NCI-H774 (cell line): ENCODE measurements around the gene KLHDC7B.
"Not testable (repeated sequence)": the region's sequence is repeated elsewhere in the genome, so short reads cannot be mapped to it uniquely, and the experiment has no call there.

Experiments
- DNase-seq: peaks from one replicate; lab custom pipeline; 2025; lab: John Stamatoyannopoulos, UW

KLHDC7B gene

DNA sequence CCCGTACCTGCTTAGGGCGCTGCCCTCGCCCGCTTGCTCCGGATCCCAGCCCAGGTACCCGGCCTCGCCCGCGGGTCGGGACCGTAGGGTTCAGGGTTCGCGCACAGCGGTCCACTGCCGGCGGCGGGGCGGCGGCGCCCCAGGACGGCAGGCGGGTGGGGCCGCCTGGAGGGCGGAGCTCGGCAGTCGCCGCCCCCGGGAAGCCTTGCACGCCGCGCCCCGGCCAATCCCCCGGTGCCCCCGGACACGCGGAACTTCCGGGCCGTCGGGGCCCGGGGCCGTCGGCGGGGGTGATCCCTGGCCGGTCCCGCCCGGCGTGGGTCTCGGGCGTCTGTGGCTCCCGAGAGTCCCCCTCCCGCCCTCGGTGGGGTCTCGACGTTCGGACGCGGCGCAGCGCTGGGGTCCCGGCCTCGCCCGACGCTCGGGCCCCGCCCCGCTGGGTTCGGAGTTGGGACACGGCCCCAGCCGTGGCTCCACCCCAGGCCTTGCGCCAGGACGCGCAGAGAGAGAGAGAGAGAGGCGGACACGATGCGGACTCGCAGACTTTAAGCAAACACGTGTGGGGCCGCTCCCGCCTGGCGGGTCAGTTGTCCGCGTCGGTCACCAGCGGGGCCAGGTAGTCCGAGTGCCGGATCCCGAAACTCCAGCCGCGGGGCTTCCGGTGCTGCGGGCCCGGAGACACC is 15.7 kb upstream of the KLHDC7B start, which contains the start of gene TYMP:
Gene TYMP (minus strand): TSS at position 116 of the 683 bp plus-strand sequence. CDS start 303 bp downstream, outside the sequence.
- DNase-seq, result peak; percentile 45

DNA sequence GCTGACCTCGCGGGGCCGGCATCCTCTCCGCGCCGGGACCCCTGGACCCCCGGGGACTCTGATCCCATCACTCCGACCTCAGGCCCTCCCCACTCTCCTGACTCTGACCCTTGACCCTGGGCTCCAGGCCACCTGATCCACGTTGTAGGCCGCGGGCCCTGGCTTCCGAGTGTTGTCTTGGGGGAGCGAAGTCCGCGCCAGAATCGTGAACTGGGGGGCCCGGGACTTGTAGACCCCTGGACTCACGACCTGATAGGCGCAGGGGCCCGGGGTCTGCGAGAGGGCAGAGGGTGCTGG is 15.2 kb upstream of the KLHDC7B start:
- no peak for DNase-seq

DNA sequence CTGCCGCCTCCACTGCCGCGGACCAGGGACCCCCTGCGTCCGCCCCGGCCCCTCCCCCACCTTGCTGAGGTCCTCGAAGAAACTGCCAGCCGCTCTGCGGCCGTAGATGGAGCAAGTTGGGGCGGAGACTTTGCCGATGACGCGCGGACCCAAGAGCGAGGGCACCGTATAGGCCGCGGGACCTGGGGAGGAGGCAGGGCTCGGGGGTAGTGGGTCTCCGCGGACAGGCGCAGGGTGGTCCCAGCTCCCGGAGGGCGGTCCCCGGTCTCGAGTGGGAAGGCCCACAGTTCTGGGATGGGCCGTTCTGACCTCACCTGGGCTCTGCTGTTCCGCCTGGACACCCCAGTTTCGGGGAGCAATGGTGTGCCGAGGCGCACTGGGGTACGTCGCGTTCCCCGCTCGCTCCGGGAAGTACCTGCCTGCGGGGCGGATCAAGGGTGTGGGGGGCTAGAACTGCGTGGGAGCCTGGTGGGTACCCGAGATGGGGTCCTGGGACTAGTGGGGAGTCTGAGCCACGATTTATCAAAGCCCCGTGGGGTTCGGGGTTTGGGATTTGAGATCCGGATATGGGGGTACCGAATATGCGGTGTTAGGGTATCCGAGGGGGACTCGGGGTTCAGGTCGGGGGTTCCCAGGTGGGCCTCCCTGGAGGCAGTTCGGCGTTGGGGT is 14.7 kb upstream of the KLHDC7B start:
- DNase-seq, result peak; percentile 43

DNA sequence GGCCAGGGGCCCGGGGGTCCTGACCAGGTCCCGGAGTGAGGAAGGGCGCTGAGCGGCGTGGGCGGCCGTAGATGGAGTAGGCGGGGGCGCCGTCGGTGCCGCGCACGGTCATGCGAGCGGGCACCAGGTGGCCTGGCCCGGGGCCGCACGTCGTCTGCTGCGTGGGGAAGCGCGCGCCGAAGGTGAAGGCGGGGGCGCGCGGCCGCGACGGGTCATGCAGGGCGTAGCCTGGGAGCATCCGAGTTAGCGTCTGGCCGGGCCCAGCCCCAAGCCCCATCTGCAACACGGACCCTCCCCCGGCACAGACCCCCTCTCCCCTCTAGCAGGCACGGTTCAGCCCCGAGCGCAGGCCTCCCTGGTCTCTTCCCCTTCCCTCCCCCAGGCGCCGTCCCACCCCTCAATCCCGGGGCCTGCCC is 14.1 kb upstream of the KLHDC7B start:
- DNase-seq, result peak; percentile 24

DNA sequence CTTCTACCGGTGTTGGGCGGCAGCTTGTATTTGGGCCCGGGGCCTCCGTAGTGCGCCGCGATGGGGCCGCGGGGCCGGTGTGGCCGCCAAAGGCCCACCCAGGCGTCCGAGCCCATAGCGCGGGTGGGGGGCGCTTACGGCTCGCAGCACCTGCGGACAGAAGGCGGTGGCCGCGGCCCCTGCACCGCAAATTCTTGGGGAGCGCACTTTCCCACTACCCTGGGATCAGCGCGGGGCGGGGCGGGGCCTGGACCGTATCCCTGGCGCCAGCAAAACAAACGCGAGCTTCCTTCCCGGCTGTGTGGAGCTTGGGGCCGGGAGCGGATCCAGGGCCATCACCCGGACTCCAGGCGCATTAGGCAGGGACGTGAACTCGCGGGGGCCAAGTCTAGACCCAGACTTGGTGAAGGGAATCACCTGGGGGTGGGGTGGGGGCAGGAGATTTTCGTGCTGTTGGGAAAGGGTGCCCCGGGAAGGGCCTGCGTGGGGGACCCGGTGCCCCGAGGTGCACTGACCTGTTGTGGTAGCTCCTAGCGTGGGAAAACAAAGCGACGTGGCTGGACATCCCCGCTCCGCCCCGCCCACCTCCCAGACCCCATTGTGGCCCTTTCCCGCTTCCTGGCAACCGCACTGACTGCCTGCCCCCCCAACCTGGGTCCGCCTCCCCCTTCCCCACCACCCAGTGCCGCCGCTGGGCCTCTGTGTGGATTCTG is 13.6 kb upstream of the KLHDC7B start:
- no peak for DNase-seq

- DNase-seq, result no peak
These were observed 12.6 kb upstream of the KLHDC7B start for GRCh38 chr22:50532824-50533796.

DNA sequence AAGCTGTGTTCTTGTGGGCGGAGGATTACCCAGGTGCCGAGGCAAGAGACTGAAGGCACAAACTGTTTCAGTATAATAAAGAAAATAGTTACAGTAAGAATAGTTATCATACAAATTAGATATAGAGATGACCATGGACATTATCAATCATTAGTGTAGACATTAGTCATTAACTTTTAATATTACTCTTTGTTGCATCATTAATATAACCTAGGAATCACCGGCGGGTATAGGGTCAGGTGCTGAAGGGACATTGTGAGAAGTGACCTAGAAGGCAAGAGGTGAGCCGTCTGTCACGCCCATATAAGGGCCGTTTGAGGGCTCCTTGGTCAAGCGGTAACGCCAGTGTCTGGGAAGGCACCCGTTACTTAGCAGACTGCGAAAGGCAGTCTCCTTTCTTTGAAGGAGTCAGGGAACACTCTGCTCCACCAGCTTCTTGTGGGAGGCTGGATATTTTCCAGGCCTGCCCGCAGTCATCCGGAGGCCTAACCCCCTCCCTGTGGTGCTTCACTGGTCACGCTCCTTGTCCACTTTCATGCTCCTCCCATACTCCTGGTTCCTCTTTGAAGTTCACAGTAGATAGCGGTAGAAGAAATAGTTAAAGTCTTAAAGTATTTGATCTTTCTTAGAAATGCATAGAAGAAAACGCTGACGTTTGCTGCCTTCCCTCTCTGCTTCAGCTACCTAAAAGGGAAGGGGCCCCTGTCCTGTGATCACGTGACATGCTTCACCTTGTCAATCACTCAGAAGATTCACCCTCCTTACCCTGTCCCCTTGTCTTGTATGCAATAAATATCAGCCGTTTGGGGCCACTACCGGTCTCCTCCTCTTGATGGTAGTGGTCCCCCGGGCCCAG is 11.6 kb upstream of the KLHDC7B start:
- DNase-seq, result not testable (repeated sequence)

DNA sequence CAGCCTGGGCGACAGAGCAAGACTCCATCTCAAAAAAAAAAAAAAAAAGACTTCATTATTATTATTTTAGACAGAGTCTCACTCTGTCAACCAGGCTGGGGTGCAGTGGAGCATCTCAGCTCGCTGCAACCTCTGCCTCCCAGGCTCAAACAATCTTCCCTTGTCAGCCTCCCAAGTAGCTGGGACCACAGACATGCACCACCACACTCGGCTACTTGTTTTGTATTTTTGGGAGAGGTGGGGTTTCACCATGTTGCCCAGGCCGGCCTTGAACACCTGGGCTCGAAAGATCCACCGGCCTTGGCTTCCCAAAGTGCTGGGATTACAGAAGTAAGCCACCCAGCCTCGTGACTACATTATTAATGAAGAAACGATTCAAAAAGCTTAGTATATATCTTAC is 10.6 kb upstream of the KLHDC7B start:
- no peak for DNase-seq

DNA sequence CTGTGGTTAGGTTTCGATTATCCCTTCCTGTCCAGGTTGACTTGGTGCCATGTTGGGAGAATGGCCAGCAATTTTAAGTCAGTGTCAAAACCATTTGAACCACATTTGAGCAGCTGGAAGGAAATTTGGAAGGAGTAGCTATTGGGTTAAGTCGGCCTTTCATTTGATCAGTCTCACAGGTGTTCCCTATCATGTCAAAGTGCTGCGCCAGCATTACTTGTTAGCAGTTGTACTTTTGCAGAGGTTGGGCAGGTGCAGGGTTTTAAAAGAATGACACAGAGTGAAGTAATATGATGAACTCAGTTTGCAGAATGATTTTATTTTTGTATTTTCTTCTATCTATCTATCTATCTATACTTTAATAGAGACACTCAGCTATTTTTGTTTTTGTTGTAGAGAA is 9.5 kb upstream of the KLHDC7B start:
- DNase-seq, result no peak

GRCh38 chr22:50537765-50538164 is 7.9 kb upstream of the KLHDC7B start:
- DNase-seq, result no peak

- DNase-seq, result no peak
These were observed 5.3 kb upstream of the KLHDC7B start for GRCh38 chr22:50540381-50540780.

DNA sequence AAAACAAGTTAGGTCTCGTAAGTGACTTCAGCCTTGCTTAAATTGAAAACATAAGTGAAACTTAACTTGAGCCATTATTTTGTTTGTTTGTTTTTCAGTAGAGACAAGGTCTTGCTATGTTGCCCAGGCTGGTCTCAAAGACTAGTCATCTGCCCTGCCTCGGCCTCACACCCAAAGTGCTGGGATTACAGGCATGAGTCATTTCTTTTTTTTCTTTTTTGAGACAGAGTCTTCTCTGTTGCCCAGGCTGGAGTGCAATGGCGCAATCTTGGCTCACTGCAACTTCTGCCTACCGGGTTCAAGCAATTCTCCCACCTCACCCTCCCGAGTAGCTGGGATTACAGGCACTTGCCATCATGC is 4.1 kb upstream of the KLHDC7B start:
- DNase-seq, result not testable (repeated sequence)

DNA sequence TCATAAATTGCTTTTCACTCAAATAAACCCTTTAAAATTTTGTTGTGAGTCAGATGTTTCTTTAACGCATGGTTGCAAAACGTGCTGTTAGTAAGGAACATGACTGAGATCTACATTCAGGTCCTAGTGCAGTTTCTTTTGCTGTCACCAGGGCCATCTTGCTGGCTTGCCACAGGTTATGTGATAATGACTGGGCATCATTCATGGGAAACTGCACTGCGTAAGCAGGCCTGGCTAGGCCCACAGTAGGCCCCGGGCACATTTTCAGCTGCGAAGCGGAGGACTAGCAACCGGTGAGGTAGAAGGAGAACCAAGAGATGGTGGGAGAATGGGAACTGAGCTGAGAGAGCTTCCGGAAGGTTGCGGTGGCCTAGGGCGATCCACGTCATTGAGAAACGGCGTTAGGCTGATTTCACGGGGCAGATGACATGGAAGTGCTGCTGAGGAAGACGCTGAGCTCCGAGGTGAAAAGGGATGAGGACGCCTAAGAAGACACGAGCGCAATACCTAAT is 3.2 kb upstream of the KLHDC7B start:
- no peak for DNase-seq

DNA sequence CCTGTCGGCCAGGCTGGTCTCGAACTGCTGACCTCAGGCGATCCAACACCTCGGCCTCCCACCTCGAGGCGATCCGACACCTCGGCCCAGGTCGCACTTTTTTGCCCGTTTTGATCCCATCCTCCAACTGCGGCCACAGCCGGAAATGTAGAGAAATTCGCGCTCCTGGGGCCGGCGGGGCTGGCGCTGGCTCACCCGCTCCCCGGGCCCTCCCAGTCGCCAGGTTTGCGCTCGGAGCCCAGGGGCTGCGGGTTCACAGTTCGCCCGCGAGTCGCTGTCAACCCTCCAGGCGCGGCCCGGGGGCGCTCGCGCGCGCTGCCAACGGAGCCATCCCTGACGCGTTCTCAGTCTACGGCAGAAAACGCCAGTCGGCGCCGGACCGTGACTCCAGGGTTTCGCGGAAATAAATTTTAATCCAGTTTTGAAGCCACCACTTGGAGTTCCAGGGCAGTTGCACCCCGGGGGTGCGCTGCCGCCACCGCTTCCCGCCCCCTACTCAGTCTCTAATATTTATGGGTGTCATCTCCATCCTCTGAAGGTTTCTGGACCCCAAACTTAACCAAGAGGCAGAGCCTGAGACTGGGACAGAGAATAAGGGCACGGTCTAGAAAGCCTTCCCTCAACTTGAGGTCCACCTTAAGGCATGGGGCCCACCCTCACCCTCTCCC is 1.5 kb upstream of the KLHDC7B start:
- no peak for DNase-seq

DNA sequence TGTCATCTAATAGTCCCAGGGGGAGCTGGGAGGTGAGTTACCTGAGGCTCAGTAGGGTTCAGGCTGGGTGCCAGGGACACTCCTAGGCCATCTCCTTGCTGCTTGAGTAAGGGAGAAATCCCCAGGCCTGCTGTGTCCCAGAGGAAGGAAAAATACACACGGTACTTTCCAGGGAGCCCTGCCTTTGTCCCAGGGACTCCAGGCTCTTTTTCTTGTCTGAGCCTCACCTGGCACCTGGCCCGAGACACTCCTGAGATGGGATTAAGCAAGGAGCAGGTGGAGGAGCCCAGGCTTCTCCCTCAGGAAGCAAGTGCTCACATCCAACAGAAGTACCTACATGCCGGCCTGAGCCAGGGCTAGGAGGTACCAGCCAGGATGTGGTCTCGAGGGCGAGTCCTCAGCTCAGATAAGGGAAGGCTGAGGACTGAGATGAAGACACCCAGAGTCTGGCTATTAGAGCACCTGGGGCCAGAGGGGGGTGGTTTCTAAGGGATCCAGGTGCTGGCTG is 899 bp upstream of the KLHDC7B start:
- DNase-seq, result no peak

- DNase-seq, result no peak
These were observed 895 bp downstream of the KLHDC7B start for GRCh38 chr22:50546326-50547262.

- DNase-seq, result no peak
These were observed 1.7 kb downstream of the KLHDC7B start for GRCh38 chr22:50547263-50547985.
